ENCODE measurements around the gene ZNF548.

The ZNF548 gene

DNA sequence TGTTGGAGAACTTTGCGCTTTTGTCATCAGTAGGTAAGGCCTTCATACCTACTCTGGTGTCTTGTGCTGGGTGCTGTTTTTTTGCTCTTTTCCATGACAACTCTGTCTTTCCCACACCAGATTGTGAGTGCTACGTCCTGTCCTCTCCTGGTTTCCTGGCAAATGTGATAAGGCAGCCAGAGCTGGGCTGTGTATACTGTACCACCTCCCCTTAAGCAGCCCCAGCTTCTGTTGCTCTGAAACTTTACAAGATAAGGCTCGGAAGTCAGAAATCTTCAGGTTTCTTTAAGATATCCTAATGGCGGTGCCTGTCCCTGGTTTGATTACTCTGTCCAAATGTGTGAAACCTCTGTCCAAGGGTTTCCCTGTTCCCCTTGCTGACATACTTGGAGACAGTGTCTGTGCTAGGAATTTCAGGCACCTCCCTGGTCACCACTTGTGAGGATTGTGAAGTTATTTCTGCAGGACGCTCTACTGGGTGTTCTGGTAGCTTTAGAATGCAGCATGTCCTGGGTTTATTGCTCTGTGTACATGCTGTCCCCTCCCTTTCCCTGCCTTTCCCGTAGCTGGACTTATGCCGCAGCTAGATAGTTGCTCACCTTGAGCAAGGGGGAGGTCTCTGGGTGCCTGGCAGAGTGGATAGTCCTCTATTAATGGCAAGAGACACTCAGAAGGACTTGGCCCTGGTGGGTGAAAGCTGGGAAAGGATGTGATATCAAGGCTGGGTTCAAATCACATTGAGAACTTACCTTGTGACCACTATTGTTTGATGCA lies 52.5 kb downstream of the ZNF548 start:
- no peak overlapping the region for H3K9ac ChIP-seq (ENCODE audit: low read depth, low read length)
- H3K4me3 ChIP-seq (ENCODE audit: low read length): no peak overlapping the region
- no peaks in the 10 kb centered on the region for H3K4me1 ChIP-seq (ENCODE audit: insufficient read depth, low read length)
- H3K36me3 ChIP-seq (ENCODE audit: insufficient read depth, low read depth, low read length): peaks cover 56% of the 10 kb centered on the region
- H3K27ac ChIP-seq (ENCODE audit: low read length): no peak overlapping the region
- no peaks in the 10 kb centered on the region for H3K27me3 ChIP-seq (ENCODE audit: insufficient read depth, low read length)
- H3K9me3 ChIP-seq (ENCODE audit: insufficient read depth, low read depth, low read length): no peaks in the 10 kb centered on the region

DNA sequence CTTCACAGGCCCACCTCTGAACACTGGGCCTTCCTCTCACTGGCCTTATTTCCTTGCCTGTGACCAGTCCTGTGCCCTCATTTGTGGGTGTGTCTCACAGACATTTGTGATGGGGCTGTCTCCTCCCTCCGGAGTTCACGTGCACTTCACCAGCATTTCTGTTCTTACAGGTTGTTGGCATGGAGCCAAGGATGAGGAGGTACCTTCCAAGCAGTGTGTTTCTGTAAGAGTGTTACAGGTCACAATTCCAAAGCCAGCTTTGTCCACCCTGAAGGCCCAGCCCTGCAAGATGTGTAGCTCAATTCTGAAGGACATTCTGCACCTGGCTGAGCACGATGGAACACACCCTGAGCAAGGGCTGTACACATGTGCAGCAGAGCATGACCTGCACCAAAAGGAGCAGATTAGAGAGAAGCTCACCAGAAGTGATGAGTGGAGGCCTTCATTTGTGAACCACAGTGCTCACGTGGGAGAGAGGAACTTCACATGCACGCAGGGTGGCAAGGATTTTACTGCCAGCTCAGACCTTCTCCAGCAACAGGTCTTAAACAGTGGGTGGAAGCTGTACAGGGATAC lies 53.6 kb downstream of the ZNF548 start:
- Histone ChIP-seq H3K9me3 (ENCODE audit: insufficient read depth, low read depth, low read length) (no peaks in the 10 kb centered on the region), H3K27me3 (ENCODE audit: insufficient read depth, low read length) (no peaks in the 10 kb centered on the region), H3K9ac (ENCODE audit: low read depth, low read length) (no peak overlapping the region), H3K4me1 (ENCODE audit: insufficient read depth, low read length) (no peaks in the 10 kb centered on the region), H3K27ac (ENCODE audit: low read length) (no peak overlapping the region), H3K4me3 (ENCODE audit: low read length) (no peak overlapping the region), H3K36me3 (ENCODE audit: insufficient read depth, low read depth, low read length) (peaks cover 51% of the 10 kb centered on the region)

DNA sequence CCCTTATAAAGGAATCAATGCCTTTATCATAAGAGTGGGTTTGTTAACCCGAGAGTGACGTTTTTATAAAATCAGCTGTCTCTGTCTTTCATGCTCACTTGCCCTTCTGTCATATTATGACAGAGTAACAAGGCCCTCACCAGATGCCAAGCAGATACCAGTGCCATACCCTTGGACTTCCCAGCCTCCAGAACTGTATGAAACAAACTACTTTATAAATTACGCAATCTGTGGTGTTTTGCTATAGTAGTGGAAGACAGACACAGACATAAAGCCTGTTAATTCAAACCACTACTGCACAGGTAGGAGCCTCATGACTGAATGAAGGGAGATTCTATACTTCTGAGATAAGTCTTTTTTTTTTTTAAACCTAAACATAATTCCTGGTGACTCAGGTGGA lies 62.7 kb downstream of the ZNF548 start:
- Histone ChIP-seq H3K4me3 (ENCODE audit: low read length) (no peak overlapping the region), H3K4me1 (ENCODE audit: insufficient read depth, low read length) (no peaks in the 10 kb centered on the region), H3K27ac (ENCODE audit: low read length) (no peak overlapping the region), H3K27me3 (ENCODE audit: insufficient read depth, low read length) (no peaks in the 10 kb centered on the region), H3K9ac (ENCODE audit: low read depth, low read length) (no peak overlapping the region), H3K9me3 (ENCODE audit: insufficient read depth, low read depth, low read length) (peaks cover 9% of the 10 kb centered on the region), H3K36me3 (ENCODE audit: insufficient read depth, low read depth, low read length) (no peaks in the 10 kb centered on the region)
